Heart right ventricle (tissue), 16 donors: ENCODE results near the gene GBE1. TPM values are rescaled to one million over a fixed set of nuclear protein-coding genes. Genes with fewer than 3 reads are reported as not detected.
A peak's percentile ranks its signal among the peaks of the same experiment; 100 is the strongest.
"Not testable (repeated sequence)": the region's sequence is repeated elsewhere in the genome, so short reads cannot be mapped to it uniquely, and the experiment has no call there.

Experiments
- ATAC-seq, 8 donors: fragments of 200-7000 bp; cut with Tn5 transposase; one replicate each; pipeline ENCODE4 v1.9.1; 2020; ENCODE audit warnings: mild to moderate bottlenecking in 8 of 8, moderate library complexity in 8 of 8, moderate number of reproducible peaks in 1 of 8
- DNase-seq, 2 donors: peaks; one replicate each; pipeline ENCODE4 v3.0.0-alpha.2; 2020
- H3K27ac ChIP-seq, 10 donors: fragments of 200-600 bp; sonication (generic) in 2 of 10; one replicate each; pipeline versions ENCODE4 v1.5.0 to v1.8.0; 2020 to 2022; ENCODE audit warnings: mild to moderate bottlenecking in 3 of 10
- H3K27me3 ChIP-seq, 7 donors: fragments of 200-600 bp; one replicate each; pipeline ENCODE4 v1.8.0; 2021 to 2022; ENCODE audit warnings: mild to moderate bottlenecking in 2 of 7
- H3K36me3 ChIP-seq, 9 donors: fragments of 200-600 bp; sonication (generic) in 1 of 9; one replicate each; pipeline versions ENCODE4 v1.5.0 to v1.8.0; 2020 to 2022; ENCODE audit warnings: mild to moderate bottlenecking in 2 of 9
- H3K4me1 ChIP-seq, 9 donors: fragments of 200-600 bp; sonication (generic) in 1 of 9; one replicate each; pipeline versions ENCODE4 v1.5.0 to v1.8.0; 2020 to 2022; ENCODE audit warnings: mild to moderate bottlenecking in 4 of 9
- H3K4me3 ChIP-seq, 10 donors: fragments of 200-600 bp; sonication (generic) in 2 of 10; one replicate each; pipeline versions ENCODE4 v1.5.0 to v1.8.0; 2020 to 2022; ENCODE audit warnings: mild to moderate bottlenecking in 7 of 10, moderate library complexity in 2 of 10
- H3K9me3 ChIP-seq, 11 donors: fragments of 200-600 bp in 10 of 11; sonication (generic) in 2 of 11; one replicate each; pipeline versions ENCODE4 v1.5.0 to v1.8.0; 2013 to 2022; ENCODE audit warnings: mild to moderate bottlenecking in 2 of 11, control low read depth in 1 of 11, moderate library complexity in 1 of 11
- WGBS, 2 donors: extraction: QIAGEN DNeasy Blood & Tissue Kit; methylation state at CpG; one replicate each; pipeline ENCODE4 v1.1.7; 2013; ENCODE audit warnings: inconsistent platforms in 1 of 2; 5-methylcytosine and 5-hydroxymethylcytosine counted together
- intact Hi-C, 10 donors: fragments of 100-400 bp; cut with DNase I; formaldehyde crosslinking; loops; one replicate each; pipeline versions ENCODE4 v1.11.1 to v1.14.2; 2022
- polyA plus RNA-seq, 2 donors: library from polyadenylated mRNA; stranded (reverse); fragments of 200-250 nt; gene quantifications; one replicate each; pipeline ENCODE4 v1.2.3, GENCODE V29; 2013
- total RNA-seq, 10 donors: library from RNA; stranded (reverse); fragmentation: NEBNext Ultra II Directional in 3 of 10; extraction: Animal tissue kit (Norgen Biotek cat#: 25700) in 3 of 10; gene quantifications; one replicate each; pipeline versions ENCODE4 v1.2.1 to v1.2.4, GENCODE V29; 2021 to 2023
- TF ChIP-seq, protein P1 (sequence below), 9 donors: fragments of 200-600 bp; sonication (generic) in 2 of 9; IDR thresholded peaks; one replicate each; pipeline versions ENCODE4 v1.5.0 to v1.8.0; 2021 to 2022; ENCODE audit warnings: antibody characterized with exemption in 9 of 9, mild to moderate bottlenecking in 5 of 9, moderate library complexity in 1 of 9
- donor health status: Arrhythmogenic right ventricular cardiomyopathy.
- donor health status: ischemic (EF 13 %, LVEDD 7.1; RV severe dilation, severe dysfunction).
- donor health status: healthy with polysubstance abuse.
- donor health status: DM: no; HTN: yes; CAD: no.
- donor health status: DM: no; HTN: no; CAD: no.
- donor health status: ischemic (EF 25% LVEDD 6.9; RV normal size, moderate dysfunction).
- donor health status: ischemic (EF 25% LVEDD 5.7; RV mildly dilated, moderate dysfunction).
- donor health status: healthy.
- donor health status: DM: yes; HTN: yes; CAD: no.
- donor health status: Ischemic cardiomyopathy.
- donor health status: ischemic (EF 35%, LVEDD 5.7; RV mildly dilated, moderate dysfunction).
- donor health status: nonischemic (EF 11% LVEDD 7.7; RV severe dilation, severe dysfunction).
- donor health status: DM: yes; HTN: yes; CAD: no.
- donor health status: PGD.
- donor health status: ischemic (EF 29% LVEDD 5.4; RV normal size, mild dysfunction).
- donor health status: nonischemic (EF 23%, LVEDD 6.1; RV moderate dilation, normal function).

GBE1 gene
- total and polyA plus RNA-seq, 12 donors: 24.8 to 153 (median 98.8) TPM

DNA sequence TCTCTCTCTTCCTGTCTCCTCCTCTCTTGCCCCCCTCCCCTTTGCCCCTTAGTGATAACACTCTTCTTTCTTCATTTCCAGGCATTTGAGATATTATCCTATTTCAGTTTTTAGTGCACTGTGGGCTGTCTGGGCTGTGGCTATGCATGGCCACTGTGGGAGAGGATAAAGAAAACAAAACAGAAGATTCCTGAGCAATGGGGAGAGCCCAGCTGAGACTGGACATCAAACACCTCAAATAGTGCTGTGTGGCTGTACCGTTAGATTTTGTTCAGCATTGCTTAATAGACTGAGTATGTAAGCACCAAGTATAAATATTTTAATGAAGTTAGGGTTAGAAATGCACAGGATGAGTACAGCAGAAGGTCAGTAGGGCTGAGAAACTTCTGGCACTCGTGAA lies 7.9 kb upstream of the GBE1 start:
- H3K27ac ChIP-seq: no peak overlapping the region
- WGBS, 2 donors: 65 to 75% methylated on average over 2 of the region's 2 CpGs
- H3K36me3 ChIP-seq: no peaks in the 10 kb centered on the region
- TF ChIP-seq, protein P1, sequence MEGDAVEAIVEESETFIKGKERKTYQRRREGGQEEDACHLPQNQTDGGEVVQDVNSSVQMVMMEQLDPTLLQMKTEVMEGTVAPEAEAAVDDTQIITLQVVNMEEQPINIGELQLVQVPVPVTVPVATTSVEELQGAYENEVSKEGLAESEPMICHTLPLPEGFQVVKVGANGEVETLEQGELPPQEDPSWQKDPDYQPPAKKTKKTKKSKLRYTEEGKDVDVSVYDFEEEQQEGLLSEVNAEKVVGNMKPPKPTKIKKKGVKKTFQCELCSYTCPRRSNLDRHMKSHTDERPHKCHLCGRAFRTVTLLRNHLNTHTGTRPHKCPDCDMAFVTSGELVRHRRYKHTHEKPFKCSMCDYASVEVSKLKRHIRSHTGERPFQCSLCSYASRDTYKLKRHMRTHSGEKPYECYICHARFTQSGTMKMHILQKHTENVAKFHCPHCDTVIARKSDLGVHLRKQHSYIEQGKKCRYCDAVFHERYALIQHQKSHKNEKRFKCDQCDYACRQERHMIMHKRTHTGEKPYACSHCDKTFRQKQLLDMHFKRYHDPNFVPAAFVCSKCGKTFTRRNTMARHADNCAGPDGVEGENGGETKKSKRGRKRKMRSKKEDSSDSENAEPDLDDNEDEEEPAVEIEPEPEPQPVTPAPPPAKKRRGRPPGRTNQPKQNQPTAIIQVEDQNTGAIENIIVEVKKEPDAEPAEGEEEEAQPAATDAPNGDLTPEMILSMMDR (IDR thresholded peaks at IDR 0.05): no peak
- DNase-seq (no peak), ATAC-seq (no peak)
- intact Hi-C loops: loop anchor here in 4 of 10 donors (10.0 kb wide), 4 partner anchors 94 to 366 kb away; no protein-coding TSS in a partner anchor
- H3K9me3 ChIP-seq: no peaks in the 10 kb centered on the region
- peaks cover 0 to 5% (median 0%) of the 10 kb centered on the region in 9 donors for H3K4me1 ChIP-seq
- H3K4me3 ChIP-seq: no peak overlapping the region
- H3K27me3 ChIP-seq: no peaks in the 10 kb centered on the region

DNA sequence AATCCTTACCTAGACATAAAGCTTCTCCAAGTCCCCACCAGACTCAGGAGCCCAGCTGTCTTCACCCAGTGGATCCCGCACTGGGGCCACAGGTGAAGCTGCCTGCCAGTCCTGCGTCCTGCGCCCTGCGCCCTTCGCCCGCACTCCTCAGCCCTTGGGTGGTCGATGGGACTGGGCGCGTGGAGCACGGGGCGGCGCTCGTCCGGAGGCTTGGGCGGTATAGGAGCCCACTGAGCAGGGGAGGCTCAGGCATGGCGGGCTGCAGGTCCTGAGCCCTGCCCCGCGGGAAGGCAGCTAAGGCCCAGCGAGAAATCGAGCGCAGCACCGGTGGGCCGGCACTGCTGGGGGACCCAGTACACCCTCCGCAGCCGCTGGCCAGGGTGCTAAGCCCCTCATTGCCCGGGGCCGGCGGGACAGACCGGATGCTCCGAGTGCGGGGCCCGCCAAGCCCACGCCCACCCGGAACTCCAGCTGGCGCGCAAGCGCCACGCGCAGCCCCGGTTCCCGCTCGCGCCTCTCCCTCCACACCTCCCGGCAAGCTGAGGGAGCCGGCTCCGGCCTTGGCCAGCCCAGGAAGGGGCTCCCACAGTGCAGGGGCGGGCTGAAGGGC lies 5.9 kb upstream of the GBE1 start:
- not testable (repeated sequence) for H3K27ac ChIP-seq, H3K4me3 ChIP-seq, H3K27me3 ChIP-seq, H3K9me3 ChIP-seq, H3K36me3 ChIP-seq, DNase-seq
- intact Hi-C loops: loop anchor here in 4 of 10 donors (10.0 kb wide), 4 partner anchors 93 to 367 kb away; no protein-coding TSS in a partner anchor
- peaks cover 2 to 19% (median 9%) of the 10 kb centered on the region in 9 donors for H3K4me1 ChIP-seq
- peak in 1 of 8 donors; percentile 53 for ATAC-seq
- 98% methylated on average over 44 to 47 of the region's 47 CpGs for WGBS, 2 donors

- Histone ChIP-seq H3K4me3 (no peak overlapping the region), H3K27ac (no peak overlapping the region), H3K36me3 (no peaks in the 10 kb centered on the region), H3K4me1 (peaks cover 3 to 29% (median 17%) of the 10 kb centered on the region in 9 donors), H3K27me3 (no peaks in the 10 kb centered on the region), H3K9me3 (no peaks in the 10 kb centered on the region)
- TF ChIP-seq, protein P1 (IDR thresholded peaks at IDR 0.05): no peak
- intact Hi-C loops: loop anchor here in 4 of 10 donors (10.0 kb wide), 4 partner anchors 91 to 369 kb away; no protein-coding TSS in a partner anchor
- 91 to 92% methylated on average over 2 of the region's 2 CpGs for WGBS, 2 donors
- DNase-seq (no peak), ATAC-seq (no peak)
Observed at GRCh38 chr3:81765400-81765799, 4.0 kb upstream of the GBE1 start.

DNA sequence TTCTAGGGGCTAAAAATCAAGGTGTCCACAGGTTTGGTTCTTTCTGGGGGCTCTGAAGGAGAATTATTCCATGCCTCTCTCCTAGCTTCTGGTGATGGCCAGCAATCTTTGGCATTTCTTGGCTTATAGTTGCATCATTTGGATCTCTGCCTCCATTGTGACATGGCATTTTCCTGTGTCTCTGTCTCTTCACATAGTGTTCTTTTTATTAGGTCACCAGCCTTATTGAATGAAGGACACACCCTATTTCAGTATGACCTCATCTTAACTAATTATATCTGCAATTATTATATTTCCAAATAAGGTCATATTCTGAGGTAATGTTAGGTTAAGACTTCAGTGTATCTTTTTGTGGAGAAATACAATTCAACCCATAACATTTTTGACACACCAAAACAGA lies 3.2 kb upstream of the GBE1 start:
- no peaks in the 10 kb centered on the region for H3K36me3 ChIP-seq

More for the DNA sequence above, 3.2 kb upstream of the GBE1 start:
- no peak for DNase-seq
- H3K9me3 ChIP-seq: no peaks in the 10 kb centered on the region
- intact Hi-C loops: loop anchor here in 4 of 10 donors (5.0 to 10.0 kb wide), 5 partner anchors 90 to 370 kb away; no protein-coding TSS in a partner anchor
- TF ChIP-seq, protein P1 (IDR thresholded peaks at IDR 0.05): no peak
- no peaks in the 10 kb centered on the region for H3K27me3 ChIP-seq
- peak overlapping the region in 2 of 10 donors; percentile 99 to 100 for H3K27ac ChIP-seq
- no peak for ATAC-seq
- H3K4me1 ChIP-seq: peaks cover 3 to 36% (median 24%) of the 10 kb centered on the region in 9 donors
- no peak overlapping the region for H3K4me3 ChIP-seq
